ENCODE results near the gene SUCLG1. TPM values are rescaled to one million over a fixed set of nuclear protein-coding genes. Genes with fewer than 3 reads are reported as not detected.

Gene SUCLG1
- polyA plus RNA-seq, 1 donor (not counting 4 experiments of a cell fraction or from before 2014, with no cell fraction given), result 83.6 TPM

- DNase-seq (ENCODE audit: low read depth, low spot score) (no peak), FAIRE-seq (no peak)
- Histone ChIP-seq H3K4me2 (ENCODE audit: control insufficient read depth, extremely low read depth, insufficient read depth, low read depth, low read length) (peak overlapping the region; percentile 91), H3K4me1 (ENCODE audit: control insufficient read depth, extremely low read depth, insufficient read depth, low read length) (peaks cover 11% of the 10 kb centered on the region), H3K9me3 (ENCODE audit: control insufficient read depth, low read depth, low read length) (no peaks in the 10 kb centered on the region), H3K27me3 (ENCODE audit: control insufficient read depth, extremely low read depth, insufficient read depth, low read length) (no peaks in the 10 kb centered on the region), H3K9me1 (ENCODE audit: control insufficient read depth, extremely low read depth, insufficient read depth, low read length) (no peaks in the 10 kb centered on the region), H2AFZ (ENCODE audit: control insufficient read depth, low read length) (peak overlapping the region; percentile 87), H3K79me2 (ENCODE audit: control insufficient read depth, insufficient read depth, low read length) (peaks cover 24% of the 10 kb centered on the region), H4K20me1 (ENCODE audit: control insufficient read depth, extremely low read depth, insufficient read depth, low read length) (no peaks in the 10 kb centered on the region), H3K36me3 (ENCODE audit: control insufficient read depth in 2 of 2, extremely low read depth in 1 of 2, insufficient read depth in 2 of 2, low read length in 2 of 2) (no peaks in the 10 kb centered on the region), H3K4me3 (ENCODE audit: control insufficient read depth in 2 of 3, extremely low read depth in 1 of 3, insufficient read depth in 2 of 3, low read depth in 1 of 3, low read length in 3 of 3) (peak overlapping the region; percentile 81 to 95 (median 93)), H3K9ac (ENCODE audit: control insufficient read depth, extremely low read depth, insufficient read depth, low read length) (peak overlapping the region; percentile 97), H3K27ac (ENCODE audit: control insufficient read depth, insufficient read depth, low read length) (peak overlapping the region; percentile 99)
- dilution Hi-C loops (cut with MboI; ENCODE audit: extremely low pct_ligation_motif_present, low sequenced_read_pairs), result no loop called here
- TF ChIP-seq CTCF (optimal IDR thresholded peaks at IDR 0.05 in 1 of 3, IDR thresholded peaks at IDR 0.05 in 1 of 3, conservative IDR thresholded peaks at IDR 0.05 in 1 of 3; ENCODE audit: extremely low read depth in 1 of 3, insufficient read depth in 2 of 3, low read length in 3 of 3) (no peak), EZH2 (IDR thresholded peaks at IDR 0.05; ENCODE audit: low read length) (no peak)
Observed at GRCh38 chr2:84459944-84460429, 907 bp upstream of the SUCLG1 start.

GRCh38 chr2:84458551-84459017 is 496 bp downstream of the SUCLG1 start:
- Histone ChIP-seq H3K79me2 (ENCODE audit: control insufficient read depth, insufficient read depth, low read length) (peaks cover 37% of the 10 kb centered on the region), H3K4me1 (ENCODE audit: control insufficient read depth, extremely low read depth, insufficient read depth, low read length) (peaks cover 11% of the 10 kb centered on the region), H2AFZ (ENCODE audit: control insufficient read depth, low read length) (peak overlapping the region; percentile 87), H3K4me2 (ENCODE audit: control insufficient read depth, extremely low read depth, insufficient read depth, low read depth, low read length) (peak overlapping the region; percentile 91), H3K4me3 (ENCODE audit: control insufficient read depth in 2 of 3, extremely low read depth in 1 of 3, insufficient read depth in 2 of 3, low read depth in 1 of 3, low read length in 3 of 3) (peak overlapping the region; percentile 81 to 95 (median 93)), H3K9me3 (ENCODE audit: control insufficient read depth, low read depth, low read length) (no peaks in the 10 kb centered on the region), H3K9me1 (ENCODE audit: control insufficient read depth, extremely low read depth, insufficient read depth, low read length) (no peaks in the 10 kb centered on the region), H3K27me3 (ENCODE audit: control insufficient read depth, extremely low read depth, insufficient read depth, low read length) (no peaks in the 10 kb centered on the region), H3K36me3 (ENCODE audit: control insufficient read depth in 2 of 2, extremely low read depth in 1 of 2, insufficient read depth in 2 of 2, low read length in 2 of 2) (no peaks in the 10 kb centered on the region), H4K20me1 (ENCODE audit: control insufficient read depth, extremely low read depth, insufficient read depth, low read length) (no peaks in the 10 kb centered on the region), H3K9ac (ENCODE audit: control insufficient read depth, extremely low read depth, insufficient read depth, low read length) (peak overlapping the region; percentile 97), H3K27ac (ENCODE audit: control insufficient read depth, insufficient read depth, low read length) (peak overlapping the region; percentile 99)
- FAIRE-seq, result no peak
- no peak for TF ChIP-seq EZH2 (IDR thresholded peaks at IDR 0.05; ENCODE audit: low read length)
- no peak for TF ChIP-seq CTCF (optimal IDR thresholded peaks at IDR 0.05 in 1 of 3, IDR thresholded peaks at IDR 0.05 in 1 of 3, conservative IDR thresholded peaks at IDR 0.05 in 1 of 3; ENCODE audit: extremely low read depth in 1 of 3, insufficient read depth in 2 of 3, low read length in 3 of 3)
- DNase-seq (ENCODE audit: low read depth, low spot score), result no peak
- dilution Hi-C loops (cut with MboI; ENCODE audit: extremely low pct_ligation_motif_present, low sequenced_read_pairs), result no loop called here
